HG02938 (cell line): Measurements from ENCODE around the gene CACNA1G.
A peak's percentile ranks its signal among the peaks of the same experiment; 100 is the strongest.

ENCODE experiments used
- ATAC-seq: cut with Tn5 transposase; IDR thresholded peaks from one replicate; pipeline ENCODE4 v1.9.1; 2021; ENCODE audit warnings: mild to moderate bottlenecking, moderate library complexity; ENCODE audit not compliant: unreplicated experiment

The CACNA1G gene

DNA sequence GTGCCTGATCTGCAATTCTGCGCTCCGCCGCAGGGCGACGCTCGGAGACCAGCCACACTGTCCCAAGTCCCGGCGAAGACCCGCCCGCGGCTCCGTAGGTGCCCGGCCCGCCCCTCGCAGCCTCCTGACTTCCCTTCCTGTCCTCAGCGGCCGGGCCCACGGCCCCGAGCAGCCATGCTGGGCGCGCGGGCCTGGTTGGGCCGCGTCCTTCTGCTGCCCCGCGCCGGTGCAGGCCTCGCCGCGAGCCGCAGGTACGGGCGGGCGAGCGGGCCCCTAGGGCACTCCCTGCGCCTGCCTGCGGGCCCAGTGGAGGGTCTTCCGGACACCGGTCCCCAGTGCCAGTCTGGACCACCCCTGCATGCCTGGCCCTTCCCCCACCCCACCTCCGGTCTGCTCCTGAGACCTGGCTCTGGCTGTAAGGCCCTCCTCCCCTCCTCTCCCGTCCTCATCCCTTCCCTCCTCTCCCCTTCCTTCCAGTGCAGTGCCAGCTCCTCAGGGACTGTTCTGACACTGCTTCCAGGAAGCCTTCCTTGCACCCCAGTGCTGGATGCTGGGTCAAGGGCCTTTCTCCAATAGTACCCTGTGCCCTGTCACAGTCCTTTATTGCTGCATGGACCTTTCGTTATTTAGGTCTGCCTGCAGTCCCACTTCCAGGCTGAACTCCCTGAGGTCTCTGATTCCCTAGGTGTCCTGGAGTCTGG lies 13.3 kb upstream of the CACNA1G start, which contains the start of gene SPATA20:
SPATA20 (plus strand) TSS at position 140 of the 701 bp plus-strand sequence; CDS start at position 175, 35 bp downstream.
- peak; percentile 56 for ATAC-seq

DNA sequence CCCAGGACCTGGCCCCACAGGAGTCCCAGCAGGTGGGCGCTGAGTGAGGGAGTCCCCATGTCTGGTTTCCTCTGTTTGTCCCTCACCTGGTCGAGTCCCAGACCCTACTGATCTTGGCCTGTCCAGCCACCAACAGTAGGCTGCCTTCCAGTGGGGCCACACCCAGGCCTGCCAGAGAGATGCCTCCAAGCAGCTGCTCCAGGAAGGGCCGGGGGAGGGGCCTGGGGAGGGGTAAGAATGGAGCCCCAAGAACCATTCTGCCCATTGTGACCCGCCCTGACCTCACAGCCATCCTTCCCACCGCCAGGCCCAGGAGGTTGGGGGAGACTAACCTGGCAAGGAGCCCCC lies 12.8 kb upstream of the CACNA1G start:
- ATAC-seq: no peak

DNA sequence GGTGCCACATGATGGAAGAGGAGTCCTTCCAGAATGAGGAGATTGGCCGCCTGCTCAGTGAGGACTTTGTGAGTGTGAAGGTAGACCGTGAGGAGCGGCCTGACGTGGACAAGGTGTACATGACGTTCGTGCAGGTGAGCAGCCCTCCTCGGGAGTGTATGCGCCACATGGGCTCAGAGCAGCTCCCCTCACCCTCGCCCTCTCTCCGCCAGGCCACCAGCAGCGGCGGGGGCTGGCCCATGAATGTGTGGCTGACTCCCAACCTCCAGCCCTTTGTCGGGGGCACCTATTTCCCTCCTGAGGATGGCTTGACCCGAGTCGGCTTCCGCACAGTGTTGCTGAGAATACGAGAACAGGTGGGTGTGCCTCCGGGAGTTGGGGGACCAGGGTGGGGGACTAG lies 11.7 kb upstream of the CACNA1G start:
- ATAC-seq: no peak

DNA sequence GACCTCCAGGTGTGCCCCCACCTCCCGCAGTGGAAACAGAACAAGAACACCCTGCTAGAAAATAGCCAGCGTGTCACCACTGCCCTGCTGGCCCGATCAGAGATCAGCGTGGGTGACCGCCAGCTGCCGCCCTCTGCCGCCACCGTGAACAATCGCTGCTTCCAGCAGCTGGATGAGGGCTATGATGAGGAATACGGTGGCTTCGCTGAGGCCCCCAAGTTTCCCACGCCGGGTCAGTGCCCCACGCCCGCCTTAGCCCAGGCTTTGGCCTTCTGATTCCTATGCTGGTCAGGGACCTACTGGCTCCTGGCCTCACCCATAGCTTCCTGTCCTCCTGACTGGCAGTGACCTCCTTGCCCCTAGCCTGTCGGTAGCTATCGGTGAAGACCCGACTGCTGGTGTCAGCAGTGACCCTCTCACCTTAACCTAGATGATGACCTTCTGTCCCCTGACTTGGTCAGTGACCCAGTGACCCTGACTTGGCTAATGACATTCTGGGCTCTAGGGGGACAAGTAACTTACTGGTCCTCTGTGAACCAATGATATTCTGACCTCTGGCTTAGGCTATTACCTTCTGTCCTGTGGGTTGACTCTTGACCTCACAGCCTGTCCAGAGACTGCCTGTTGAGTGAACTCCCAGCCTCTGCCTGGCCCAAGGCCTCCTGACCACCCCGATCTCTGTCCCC lies 11.1 kb upstream of the CACNA1G start:
- ATAC-seq: no peak

DNA sequence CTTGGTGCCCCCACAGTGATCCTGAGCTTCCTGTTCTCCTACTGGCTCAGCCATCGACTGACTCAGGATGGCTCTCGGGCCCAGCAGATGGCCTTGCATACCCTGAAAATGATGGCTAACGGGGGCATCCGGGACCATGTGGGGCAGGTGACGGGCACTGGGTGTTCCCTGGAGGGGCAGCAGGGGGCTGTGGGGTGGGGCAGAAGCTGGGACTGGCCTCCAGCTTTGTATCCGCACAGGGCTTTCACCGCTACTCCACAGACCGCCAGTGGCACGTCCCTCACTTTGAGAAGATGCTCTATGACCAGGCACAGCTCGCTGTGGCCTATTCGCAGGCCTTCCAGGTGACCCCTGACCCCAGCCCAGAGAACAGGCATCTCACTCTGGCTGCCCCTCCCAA lies 10.5 kb upstream of the CACNA1G start:
- ATAC-seq: no peak

DNA sequence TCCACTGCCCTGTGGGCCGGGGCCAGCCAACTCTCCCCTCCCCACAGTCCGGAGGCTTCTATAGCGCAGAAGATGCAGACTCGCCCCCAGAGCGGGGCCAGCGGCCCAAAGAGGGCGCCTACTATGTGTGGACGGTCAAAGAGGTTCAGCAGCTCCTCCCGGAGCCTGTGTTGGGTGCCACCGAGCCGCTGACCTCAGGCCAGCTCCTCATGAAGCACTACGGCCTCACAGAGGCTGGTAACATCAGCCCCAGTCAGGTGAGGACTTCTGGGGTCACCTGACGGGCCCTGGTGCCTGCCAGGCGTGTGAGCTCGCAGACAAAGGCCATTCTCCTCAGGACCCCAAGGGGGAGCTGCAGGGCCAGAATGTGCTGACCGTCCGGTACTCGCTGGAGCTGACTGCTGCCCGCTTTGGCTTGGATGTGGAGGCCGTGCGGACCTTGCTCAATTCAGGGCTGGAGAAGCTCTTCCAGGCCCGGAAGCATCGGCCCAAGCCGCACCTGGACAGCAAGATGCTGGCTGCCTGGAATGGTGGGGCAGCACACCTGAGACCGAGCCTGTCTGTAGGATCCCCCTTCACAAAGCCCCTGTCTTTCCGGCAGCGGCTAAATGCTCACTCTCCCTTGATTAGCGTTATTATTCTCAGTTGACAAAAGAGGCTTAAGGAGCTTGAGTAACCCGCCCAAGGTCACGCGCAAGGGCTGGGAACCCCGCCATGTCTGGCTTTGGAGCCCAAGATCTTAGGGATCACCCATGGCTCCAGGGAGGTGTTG lies 9.7 kb upstream of the CACNA1G start:
- ATAC-seq: no peak

DNA sequence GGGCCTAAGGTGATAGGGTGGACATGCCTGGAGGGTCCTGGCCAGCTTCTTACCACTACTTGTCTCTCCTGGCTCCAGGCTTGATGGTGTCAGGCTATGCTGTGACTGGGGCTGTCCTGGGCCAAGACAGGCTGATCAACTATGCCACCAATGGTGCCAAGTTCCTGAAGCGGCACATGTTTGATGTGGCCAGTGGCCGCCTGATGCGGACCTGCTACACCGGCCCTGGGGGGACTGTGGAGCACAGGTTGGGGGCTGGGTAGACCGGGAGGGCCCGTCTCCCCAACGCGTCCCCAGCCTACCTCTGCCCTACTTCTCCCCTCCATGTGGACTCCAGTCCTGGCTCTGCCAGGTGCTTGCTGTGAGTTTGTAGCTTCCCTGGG lies 9.1 kb upstream of the CACNA1G start:
- no peak for ATAC-seq

DNA sequence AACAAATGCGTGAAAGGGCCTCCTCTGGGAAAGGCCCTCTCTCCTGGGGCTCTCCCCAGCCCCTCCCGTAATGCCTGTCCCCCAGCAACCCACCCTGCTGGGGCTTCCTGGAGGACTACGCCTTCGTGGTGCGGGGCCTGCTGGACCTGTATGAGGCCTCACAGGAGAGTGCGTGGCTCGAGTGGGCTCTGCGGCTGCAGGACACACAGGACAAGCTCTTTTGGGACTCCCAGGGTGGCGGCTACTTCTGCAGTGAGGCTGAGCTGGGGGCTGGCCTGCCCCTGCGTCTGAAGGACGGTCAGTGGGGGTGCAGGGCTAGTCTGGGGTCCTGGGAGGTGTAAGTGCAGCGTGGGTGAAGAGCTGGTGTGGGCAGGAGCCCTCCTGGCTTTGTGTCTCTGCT lies 8.6 kb upstream of the CACNA1G start:
- no peak for ATAC-seq

DNA sequence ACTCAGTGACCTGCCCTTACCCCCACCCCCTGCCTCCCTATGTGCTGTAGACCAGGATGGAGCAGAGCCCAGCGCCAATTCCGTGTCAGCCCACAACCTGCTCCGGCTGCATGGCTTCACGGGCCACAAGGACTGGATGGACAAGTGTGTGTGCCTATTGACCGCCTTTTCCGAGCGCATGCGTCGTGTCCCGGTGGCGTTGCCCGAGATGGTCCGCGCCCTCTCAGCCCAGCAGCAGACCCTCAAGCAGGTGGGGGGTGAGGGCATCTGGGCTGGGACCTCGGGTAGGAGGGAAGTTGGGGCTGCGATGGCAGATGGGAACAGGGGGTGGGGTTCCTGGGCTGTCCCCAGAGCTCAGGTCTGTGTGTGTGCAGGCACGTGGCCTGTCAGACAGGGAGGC lies 6.3 kb upstream of the CACNA1G start:
- no peak for ATAC-seq

DNA sequence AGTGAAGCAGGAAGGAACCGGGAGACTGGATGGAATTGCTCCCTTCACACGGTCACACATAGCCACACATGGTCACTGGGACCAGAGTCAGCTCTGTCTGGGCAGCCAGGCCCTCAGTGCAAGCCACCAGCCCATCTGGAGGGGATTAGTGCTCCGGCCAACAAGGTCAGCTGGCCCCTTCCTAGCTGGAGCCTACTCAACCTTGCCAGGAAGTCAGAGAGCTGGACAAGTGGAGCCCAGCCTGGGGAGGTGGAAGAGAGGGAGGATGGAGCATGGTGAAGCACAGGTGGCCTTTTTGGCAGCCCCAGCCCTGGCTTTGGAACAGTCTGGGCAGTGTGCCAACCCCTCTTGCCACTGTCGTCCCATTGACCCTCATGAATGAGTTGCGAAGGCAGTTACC lies 3.7 kb upstream of the CACNA1G start:
- ATAC-seq: no peak

DNA sequence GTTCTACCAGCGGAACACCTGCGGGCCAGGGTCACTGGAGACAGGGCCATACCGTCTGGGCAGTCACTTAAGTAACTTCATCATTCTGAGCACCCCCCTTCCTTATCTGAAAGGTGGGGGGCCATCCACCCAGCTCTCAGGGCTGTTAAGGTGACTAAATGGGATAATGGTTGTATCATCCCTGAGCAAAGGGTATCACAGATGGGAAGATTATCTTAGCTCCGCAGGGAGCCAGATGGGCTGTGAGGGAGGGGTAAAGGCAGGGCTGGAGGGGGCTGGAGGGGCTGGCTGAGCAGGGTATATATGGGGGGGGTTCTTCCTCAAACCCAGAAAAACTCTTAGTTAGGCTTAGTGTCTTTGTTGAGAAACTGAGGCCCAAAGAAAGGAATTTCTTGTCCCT lies 2.9 kb upstream of the CACNA1G start:
- no peak for ATAC-seq

DNA sequence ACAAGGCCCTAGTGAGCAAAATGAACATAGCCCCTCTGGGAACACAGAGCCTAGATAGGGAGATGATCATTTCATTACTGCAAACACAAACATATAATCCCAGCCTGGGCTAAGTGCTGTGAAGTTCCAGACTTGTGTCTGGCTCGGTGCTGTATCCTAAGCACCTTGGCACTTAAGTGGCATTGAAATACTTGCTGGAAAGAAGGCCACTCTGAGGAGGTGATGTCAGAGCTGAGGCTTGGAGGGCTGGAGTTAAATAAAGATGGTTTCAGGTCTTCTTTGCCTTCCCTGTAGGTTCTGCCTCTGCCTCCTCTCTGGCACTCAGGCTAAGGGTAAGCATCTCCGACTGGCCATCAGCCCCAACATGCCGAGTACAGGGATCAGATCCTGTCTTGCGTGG lies 2.4 kb upstream of the CACNA1G start:
- ATAC-seq: no peak

DNA sequence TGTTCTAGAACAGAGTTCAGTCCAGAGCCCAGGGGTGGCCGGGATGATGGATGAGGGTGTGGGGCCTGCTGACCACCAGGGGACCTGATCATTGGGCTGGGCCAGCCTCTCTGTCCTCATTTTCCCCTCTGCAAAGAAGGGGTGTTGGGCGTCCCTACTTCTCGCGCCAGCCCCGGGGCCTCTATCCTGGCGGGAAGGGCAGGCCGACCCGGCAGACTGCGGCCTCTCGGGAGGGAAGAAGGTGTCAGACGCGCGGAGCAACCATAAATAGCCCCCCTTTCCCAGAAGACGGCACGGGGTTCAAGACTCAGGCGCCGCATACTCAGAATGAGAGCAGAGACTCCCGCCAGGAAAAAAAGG lies 2.0 kb upstream of the CACNA1G start:
- ATAC-seq: no peak

DNA sequence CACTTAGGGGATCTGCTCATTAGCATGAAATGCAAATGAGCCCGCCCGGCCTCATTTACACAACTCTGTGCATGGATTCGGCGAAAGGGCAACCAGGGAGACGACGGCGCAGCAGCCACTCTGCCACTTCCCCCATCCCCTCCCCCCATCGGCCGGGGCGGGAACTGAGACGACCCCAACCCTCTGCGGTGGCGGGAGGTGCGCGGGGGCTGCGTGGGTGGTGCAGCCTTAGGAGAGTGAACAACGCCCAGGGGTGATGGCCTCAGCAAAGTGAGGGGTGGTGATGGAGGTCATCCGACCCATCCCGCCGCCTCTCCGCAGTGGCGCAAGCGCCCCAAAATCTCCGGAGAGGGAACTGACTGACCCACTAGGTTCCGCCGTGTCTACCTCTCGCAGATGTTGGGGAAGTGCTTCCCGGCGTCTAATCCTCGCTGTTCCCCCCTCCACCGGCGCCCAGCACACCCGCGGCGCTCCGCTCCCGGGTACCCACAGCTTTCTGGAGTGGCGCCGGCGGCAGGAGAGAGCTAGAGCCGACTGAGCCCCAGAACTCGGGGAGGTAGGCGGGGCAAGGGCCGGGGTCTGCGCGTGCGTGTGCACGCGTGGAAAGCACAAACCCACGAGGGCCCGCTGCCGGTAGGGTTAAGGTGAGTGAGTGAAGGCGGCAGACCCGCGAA lies 1.4 kb upstream of the CACNA1G start:
- no peak for ATAC-seq

DNA sequence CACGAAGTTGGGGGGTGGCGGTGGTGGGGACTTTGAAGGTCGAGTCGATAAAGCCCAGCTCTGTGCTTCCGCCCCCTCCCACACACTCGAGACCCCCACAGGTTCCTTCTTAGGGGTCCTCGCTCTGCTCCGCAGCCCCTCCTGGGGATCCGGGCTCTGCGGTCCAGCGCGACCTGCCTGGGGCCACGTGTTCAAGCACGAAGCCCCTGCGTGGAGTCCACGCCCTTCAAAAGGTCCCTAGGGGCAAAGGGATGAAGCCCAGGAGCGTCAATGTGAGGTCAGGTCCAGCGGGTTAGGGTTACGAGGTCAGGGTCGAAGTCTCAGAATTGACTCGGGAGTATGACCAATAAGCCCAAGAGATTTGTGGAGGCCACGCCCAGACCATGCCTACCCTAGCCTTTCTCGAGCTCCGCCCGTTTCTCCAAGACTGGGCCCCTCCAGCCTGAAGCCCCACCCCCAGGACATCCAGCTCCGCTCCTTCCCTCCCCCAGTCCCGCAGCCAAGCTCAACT lies 786 bp upstream of the CACNA1G start:
- ATAC-seq: no peak

DNA sequence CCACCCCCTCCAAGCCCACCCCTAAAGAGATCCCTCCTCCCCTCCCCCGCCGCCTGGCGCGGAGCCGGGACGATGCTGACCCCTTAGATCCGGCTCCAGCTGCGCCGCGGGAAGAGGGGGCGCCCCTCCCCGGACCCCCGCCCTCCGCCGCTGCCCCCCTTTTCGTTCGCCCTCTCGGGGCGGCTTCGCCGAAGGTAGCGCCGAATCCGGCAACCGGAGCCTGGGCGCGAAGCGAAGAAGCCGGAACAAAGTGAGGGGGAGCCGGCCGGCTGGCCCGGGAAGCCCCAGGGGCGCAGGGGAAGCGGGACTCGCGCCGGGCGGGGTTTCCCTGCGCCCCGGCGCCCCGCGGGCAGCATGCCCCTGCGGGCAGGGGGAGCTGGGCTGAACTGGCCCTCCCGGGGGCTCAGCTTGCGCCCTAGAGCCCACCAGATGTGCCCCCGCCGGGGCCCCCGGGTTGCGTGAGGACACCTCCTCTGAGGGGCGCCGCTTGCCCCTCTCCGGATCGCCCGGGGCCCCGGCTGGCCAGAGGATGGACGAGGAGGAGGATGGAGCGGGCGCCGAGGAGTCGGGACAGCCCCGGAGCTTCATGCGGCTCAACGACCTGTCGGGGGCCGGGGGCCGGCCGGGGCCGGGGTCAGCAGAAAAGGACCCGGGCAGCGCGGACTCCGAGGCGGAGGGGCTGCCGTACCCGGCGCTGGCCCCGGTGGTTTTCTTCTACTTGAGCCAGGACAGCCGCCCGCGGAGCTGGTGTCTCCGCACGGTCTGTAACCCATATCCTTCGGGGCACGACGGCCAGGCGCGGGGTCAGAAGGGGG lies 623 bp downstream of the CACNA1G start:
- ATAC-seq: no peak

DNA sequence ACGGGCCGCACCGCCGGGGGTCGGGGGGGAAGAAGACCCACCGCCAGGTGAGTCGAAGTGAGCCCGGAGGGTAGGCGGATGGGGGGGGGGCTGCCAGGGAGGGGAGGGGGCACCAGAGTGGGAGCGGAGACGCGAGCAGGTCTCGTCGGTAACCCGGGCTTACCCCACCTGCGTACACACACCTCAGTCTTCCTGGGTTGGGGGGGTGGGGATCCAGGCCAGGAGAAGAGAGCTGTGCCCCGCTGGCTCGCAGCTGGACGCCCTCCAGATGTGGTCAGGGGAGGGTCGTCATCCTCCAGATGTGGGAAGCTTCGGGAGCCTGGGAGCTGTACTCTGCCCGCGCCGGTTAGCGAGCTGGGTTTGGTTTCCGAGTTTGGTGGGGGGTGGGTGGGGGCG lies 1.2 kb downstream of the CACNA1G start:
- ATAC-seq: no peak

DNA sequence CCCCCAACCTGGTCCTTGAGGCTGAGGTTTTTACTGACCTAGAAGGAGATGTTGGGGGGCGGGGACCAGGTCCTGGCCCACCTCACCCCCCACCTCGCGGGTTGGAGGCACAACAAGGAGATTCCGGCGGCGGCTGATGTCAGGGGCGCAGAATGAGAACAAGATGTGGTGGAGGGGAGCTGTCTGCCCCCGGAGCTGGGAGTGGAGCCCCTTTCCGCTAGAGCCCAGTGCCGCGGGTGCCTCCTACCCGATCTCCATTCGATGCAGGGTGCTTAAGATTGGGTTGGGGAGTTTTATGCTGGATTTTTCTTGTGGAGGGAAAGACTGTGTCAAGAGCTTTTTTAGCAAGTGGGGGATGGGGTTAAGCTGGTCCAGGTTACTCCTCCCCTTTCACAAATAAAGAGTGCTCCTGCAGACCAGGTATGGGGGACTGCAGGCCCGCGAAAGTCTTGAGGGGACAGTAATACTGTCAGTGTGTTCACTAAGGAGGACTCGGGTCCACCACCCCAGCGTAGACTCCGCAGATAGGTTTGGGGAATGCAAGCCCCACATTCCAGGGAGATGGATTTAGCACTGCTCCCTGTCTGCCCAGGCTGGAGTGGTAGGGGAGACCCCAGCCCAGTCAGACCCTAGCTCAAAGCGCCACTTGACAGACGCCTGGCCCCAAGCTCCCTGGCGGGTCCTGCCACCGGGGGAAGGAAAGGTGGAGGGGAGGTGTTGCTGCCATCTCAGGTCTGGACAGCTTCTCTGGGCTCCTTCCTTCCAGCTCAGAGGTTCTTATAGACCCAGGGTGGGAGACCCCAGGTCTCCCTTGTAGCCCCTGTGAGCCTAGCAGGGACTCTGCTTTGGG lies 2.0 kb downstream of the CACNA1G start:
- ATAC-seq: no peak

DNA sequence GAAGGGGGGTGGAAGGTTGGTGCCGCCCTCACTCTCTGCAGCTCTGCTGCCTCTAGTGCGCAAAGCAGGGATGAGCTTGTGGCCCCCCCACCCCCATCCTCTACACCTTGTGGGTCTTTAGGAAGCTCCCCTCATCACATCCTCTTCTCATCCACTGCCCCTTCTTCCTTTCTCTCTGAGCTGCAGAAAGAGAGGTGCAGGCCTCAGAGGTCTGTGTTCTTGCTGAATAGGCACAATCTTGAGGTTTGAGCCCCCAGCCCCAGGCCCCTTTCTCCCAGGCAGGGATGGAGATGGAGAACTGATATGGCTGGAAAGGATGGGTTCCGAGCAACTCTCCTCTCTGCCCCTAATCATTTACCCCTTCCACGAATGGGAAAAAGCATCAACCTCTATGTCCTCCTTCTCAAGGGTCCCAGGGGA lies 2.6 kb downstream of the CACNA1G start:
- ATAC-seq: no peak

DNA sequence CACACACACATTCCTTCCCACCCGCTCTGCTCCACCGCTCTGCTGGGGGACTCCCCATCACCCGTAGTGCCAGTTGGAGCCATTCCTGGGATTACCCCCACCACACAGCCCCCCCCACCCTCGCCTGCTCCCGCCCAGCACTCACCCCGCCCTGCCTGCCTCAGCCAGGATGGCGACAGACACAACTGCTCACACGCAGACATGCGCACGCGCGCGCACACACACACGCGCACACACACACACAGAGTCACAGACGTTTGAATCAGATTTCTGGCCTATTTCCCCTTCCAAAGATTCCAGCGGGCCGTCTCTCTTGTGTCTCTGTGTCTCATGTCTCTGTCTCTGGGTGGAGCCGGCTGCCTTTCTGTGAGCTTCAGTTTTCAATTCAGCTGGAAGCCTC lies 4.4 kb downstream of the CACNA1G start:
- no peak for ATAC-seq
